K562 (cell line): ENCODE measurements around the gene DEGS1. TPM values are rescaled to one million over a fixed set of nuclear protein-coding genes. Genes with fewer than 3 reads are reported as not detected.

Experiments
- ARID4B ChIP-seq: sonication (generic); formaldehyde crosslinking; IDR thresholded peaks from 2 replicates; pipeline ENCODE4 v1.8.0; 2022; ENCODE audit warnings: mild to moderate bottlenecking, missing genetic modification reagents
- BRCA1 ChIP-seq, 2 experiments: fragments of 450-650 bp in 1 of 2; sonication (generic) in 1 of 2; formaldehyde crosslinking in 1 of 2; IDR thresholded peaks; 2 replicates each; pipeline versions ENCODE4 v1.5.0 to v1.6.1; 2017 to 2020; ENCODE audit warnings: mild to moderate bottlenecking in 1 of 2, missing genetic modification reagents in 1 of 2
- CSDE1 ChIP-seq, 2 experiments: fragments of 450-650 bp; IDR thresholded peaks; 2 replicates each; pipeline ENCODE4 v1.6.1; 2016; ENCODE audit warnings: mild to moderate bottlenecking in 1 of 2
- EGR1 ChIP-seq: fragments of 450-650 bp; conservative IDR thresholded peaks from 2 replicates; pipeline ENCODE4 v1.6.1; 2017; ENCODE audit warnings: mild to moderate bottlenecking
- GABPB1 ChIP-seq: sonication (generic); formaldehyde crosslinking; IDR thresholded peaks from 2 replicates; pipeline ENCODE4 v1.8.0; 2022; ENCODE audit warnings: mild to moderate bottlenecking, missing genetic modification reagents
- HDGF ChIP-seq: fragments of 450-650 bp; IDR thresholded peaks from 2 replicates; pipeline ENCODE4 v1.6.1; 2016
- HSF4 ChIP-seq: fragments of 250-450 bp; sonication (Bioruptor Pico); IDR thresholded peaks from 2 replicates; pipeline ENCODE4 v2.1.2; 2022; ENCODE audit warnings: mild to moderate bottlenecking, moderate library complexity, borderline replicate concordance
- NR1H2 ChIP-seq: sonication (generic); formaldehyde crosslinking; IDR thresholded peaks from 2 replicates; pipeline ENCODE4 v1.4.0; 2020; ENCODE audit warnings: mild to moderate bottlenecking, missing genetic modification reagents
- SMAD2 ChIP-seq: fragments of 150-350 bp; IDR thresholded peaks from 2 replicates; pipeline ENCODE4 v1.6.1; 2014; ENCODE audit warnings: low read depth, mild to moderate bottlenecking, low read length
- SMC3 ChIP-seq: conservative IDR thresholded peaks from 2 replicates; pipeline ENCODE4 v1.6.1; 2011; ENCODE audit warnings: low read depth, low read length, improper control_type of control experiment; ENCODE audit not compliant: insufficient read depth
- TCF7 ChIP-seq: sonication (generic); IDR thresholded peaks from 2 replicates; pipeline ENCODE4 v1.6.1; 2016; ENCODE audit warnings: antibody characterized with exemption, borderline replicate concordance
- YY1 ChIP-seq, 3 experiments: IDR thresholded peaks; 2 replicates each; pipeline ENCODE4 v1.6.1; 2011; ENCODE audit warnings: low read length in 2 of 3, mild to moderate bottlenecking in 2 of 3, moderate library complexity in 2 of 3, borderline replicate concordance in 1 of 3, control low read depth in 1 of 3, low read depth in 1 of 3; ENCODE audit not compliant: insufficient read depth in 3 of 3, insufficient replicate concordance in 2 of 3, control insufficient read depth in 1 of 3, insufficient read length in 1 of 3; ENCODE audit errors: extremely low read depth in 1 of 3
- ZC3H4 ChIP-seq: sonication (generic); formaldehyde crosslinking; IDR thresholded peaks from 2 replicates; pipeline ENCODE4 v1.9.0; 2021; ENCODE audit warnings: missing genetic modification reagents, borderline replicate concordance
- ZNF699 ChIP-seq: fragments of 250-450 bp; sonication (Bioruptor Pico); IDR thresholded peaks from 2 replicates; pipeline ENCODE4 v1.8.0; 2021; ENCODE audit warnings: mild to moderate bottlenecking, moderate library complexity; ENCODE audit not compliant: insufficient replicate concordance
- ZNF717 ChIP-seq: fragments of 250-450 bp; sonication (Bioruptor Pico); IDR thresholded peaks from 2 replicates; pipeline ENCODE4 v1.5.0; 2021
- polyA plus RNA-seq, 8 experiments: library from polyadenylated mRNA; depleted of rRNA in 4 of 8; stranded (reverse) in 5 of 8; unstranded in 3 of 8; fragments of >200 nt; fragmentation: Nextera tagmentation in 2 of 8; fragmentation: Illumina TruSeq in 1 of 8; extraction: Ambion mirVana in 2 of 8; extraction: Trizol in 1 of 8; gene quantifications; 2 replicates each; pipeline versions ENCODE4 v1.2.1 to v1.2.3, GENCODE V29; 2011 to 2014; ENCODE audit warnings: inconsistent platforms in 1 of 8, missing spikeins in 1 of 8
- total RNA-seq, 7 experiments: library from RNA; depleted of rRNA in 6 of 7; stranded (reverse); fragments of >200 nt in 6 of 7; fragmentation: Illumina TruSeq in 2 of 7; extraction: Trizol in 2 of 7; gene quantifications; 2 replicates each; pipeline versions ENCODE4 v1.2.1 to v1.2.3, GENCODE V29; 2011 to 2021; ENCODE audit warnings: low replicate concordance in 1 of 7
- TF ChIP-seq, protein P1 (sequence below): fragments of 200-800 bp; sonication (Bioruptor generic); IDR thresholded peaks from 2 replicates; pipeline ENCODE4 v1.6.1; 2016; ENCODE audit warnings: missing genetic modification characterization, missing compliant biosample characterization

Gene DEGS1
- total and polyA plus RNA-seq, 9 of the 15 experiments (the other 6 are each of a cell fraction or from before 2014, with no cell fraction given) = 12.3 to 95.0 (median 38.8) TPM

DNA sequence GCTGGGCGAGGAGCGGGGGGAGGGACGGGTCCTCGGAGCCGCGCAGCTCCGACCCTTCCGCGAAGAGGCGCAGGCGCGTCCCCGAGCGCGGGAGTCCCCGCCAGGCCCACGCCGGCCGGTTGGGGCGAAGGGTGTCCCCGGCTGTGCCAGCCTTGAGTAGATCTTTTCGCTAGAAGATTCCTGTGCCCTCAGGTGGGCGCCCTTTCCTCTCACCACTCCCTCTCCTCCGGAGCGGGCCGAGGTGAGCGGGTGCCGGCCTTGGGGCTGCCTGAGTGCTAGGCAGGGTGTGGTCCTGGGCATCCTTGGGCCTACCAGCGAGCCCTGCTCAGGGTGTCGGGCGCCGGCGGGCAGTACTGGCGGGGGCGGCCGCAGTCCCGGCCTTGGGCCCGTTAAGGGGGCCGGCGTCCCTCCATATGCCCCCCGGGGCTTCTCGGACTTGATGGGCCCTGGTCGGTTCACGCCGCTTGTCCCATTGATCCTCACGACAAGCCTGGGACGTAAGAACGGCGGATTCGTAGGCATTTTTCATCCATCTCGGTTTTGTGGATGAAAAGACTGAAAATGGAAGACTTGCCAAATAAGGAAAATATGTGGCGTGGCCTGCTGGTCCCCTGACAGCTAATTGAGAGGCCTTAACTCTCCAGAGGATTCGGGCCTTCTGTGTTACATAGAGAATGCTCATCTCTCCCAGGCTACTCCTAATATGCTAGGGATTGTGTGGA is 712 bp downstream of the DEGS1 start (continued):
- TF ChIP-seq TCF7 (0 out of 2 replicates have a peak, but pooled peaks have one; percentile 7), HSF4 (CRISPR knock-in tag) (no peak; the same call in 1 of the 2 replicates), CSDE1 (IDR thresholded peaks at IDR 0.05) (no peak), GABPB1 (CRISPR knock-in tag) (peak; percentile 40; the same call in 1 of the 2 replicates), NR1H2 (CRISPR knock-in tag) (no peak; the same call in 1 of the 2 replicates), BRCA1 (IDR thresholded peaks at IDR 0.05) (no peak), BRCA1 (CRISPR knock-in tag; IDR thresholded peaks at IDR 0.05) (no peak), ARID4B (CRISPR knock-in tag) (no peak; the same call in 1 of the 2 replicates), ZNF717 (CRISPR knock-in tag) (no peak), EGR1 (peak; percentile 29), SMAD2 (no peak), ZNF699 (CRISPR knock-in tag) (no peak), HDGF (no peak), SMC3 (no peak), ZC3H4 (CRISPR knock-in tag) (no peak; the same call in 1 of the 2 replicates), YY1 (IDR thresholded peaks at IDR 0.05; ENCODE audit: borderline replicate concordance in 1 of 3, control insufficient read depth in 1 of 3, extremely low read depth in 1 of 3, insufficient read depth in 3 of 3, insufficient read length in 1 of 3, insufficient replicate concordance in 2 of 3, low read depth in 1 of 3, low read length in 2 of 3) (peak in 2 of 3 experiments; percentile 1 to 6)
- TF ChIP-seq, protein P1, sequence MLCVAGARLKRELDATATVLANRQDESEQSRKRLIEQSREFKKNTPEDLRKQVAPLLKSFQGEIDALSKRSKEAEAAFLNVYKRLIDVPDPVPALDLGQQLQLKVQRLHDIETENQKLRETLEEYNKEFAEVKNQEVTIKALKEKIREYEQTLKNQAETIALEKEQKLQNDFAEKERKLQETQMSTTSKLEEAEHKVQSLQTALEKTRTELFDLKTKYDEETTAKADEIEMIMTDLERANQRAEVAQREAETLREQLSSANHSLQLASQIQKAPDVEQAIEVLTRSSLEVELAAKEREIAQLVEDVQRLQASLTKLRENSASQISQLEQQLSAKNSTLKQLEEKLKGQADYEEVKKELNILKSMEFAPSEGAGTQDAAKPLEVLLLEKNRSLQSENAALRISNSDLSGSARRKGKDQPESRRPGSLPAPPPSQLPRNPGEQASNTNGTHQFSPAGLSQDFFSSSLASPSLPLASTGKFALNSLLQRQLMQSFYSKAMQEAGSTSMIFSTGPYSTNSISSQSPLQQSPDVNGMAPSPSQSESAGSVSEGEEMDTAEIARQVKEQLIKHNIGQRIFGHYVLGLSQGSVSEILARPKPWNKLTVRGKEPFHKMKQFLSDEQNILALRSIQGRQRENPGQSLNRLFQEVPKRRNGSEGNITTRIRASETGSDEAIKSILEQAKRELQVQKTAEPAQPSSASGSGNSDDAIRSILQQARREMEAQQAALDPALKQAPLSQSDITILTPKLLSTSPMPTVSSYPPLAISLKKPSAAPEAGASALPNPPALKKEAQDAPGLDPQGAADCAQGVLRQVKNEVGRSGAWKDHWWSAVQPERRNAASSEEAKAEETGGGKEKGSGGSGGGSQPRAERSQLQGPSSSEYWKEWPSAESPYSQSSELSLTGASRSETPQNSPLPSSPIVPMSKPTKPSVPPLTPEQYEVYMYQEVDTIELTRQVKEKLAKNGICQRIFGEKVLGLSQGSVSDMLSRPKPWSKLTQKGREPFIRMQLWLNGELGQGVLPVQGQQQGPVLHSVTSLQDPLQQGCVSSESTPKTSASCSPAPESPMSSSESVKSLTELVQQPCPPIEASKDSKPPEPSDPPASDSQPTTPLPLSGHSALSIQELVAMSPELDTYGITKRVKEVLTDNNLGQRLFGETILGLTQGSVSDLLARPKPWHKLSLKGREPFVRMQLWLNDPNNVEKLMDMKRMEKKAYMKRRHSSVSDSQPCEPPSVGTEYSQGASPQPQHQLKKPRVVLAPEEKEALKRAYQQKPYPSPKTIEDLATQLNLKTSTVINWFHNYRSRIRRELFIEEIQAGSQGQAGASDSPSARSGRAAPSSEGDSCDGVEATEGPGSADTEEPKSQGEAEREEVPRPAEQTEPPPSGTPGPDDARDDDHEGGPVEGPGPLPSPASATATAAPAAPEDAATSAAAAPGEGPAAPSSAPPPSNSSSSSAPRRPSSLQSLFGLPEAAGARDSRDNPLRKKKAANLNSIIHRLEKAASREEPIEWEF (CRISPR knock-in tag) = no peak
